Esophagus (tissue), 2 donors: ENCODE results near the gene ADGRG1. TPM values are rescaled to one million over a fixed set of nuclear protein-coding genes. Genes with fewer than 3 reads are reported as not detected.
"Not testable (repeated sequence)": the region's sequence is repeated elsewhere in the genome, so short reads cannot be mapped to it uniquely, and the experiment has no call there.

Experiments
- H3K27ac ChIP-seq, 2 donors: one replicate each; pipeline ENCODE4 v1.5.1; 2013; ENCODE audit warnings: low read depth in 2 of 2, mild to moderate bottlenecking in 2 of 2, inconsistent platforms in 1 of 2, low read length in 1 of 2, moderate library complexity in 1 of 2
- H3K27me3 ChIP-seq, 2 donors: one replicate each; pipeline ENCODE4 v1.6.1; 2013; ENCODE audit warnings: low read length in 2 of 2, control low read depth in 1 of 2, mild to moderate bottlenecking in 1 of 2; ENCODE audit not compliant: insufficient read depth in 2 of 2, control insufficient read depth in 1 of 2
- H3K36me3 ChIP-seq, 2 donors: one replicate each; pipeline ENCODE4 v1.6.1; 2013; ENCODE audit warnings: low read length in 1 of 2; ENCODE audit not compliant: control insufficient read depth in 2 of 2, insufficient read depth in 2 of 2
- H3K4me1 ChIP-seq, 2 donors: one replicate each; pipeline ENCODE4 v1.6.1; 2013; ENCODE audit warnings: low read length in 1 of 2; ENCODE audit not compliant: control insufficient read depth in 2 of 2, insufficient read depth in 2 of 2
- H3K4me3 ChIP-seq, 2 donors: one replicate each; pipeline ENCODE4 v1.5.1; 2013; ENCODE audit warnings: low read length in 2 of 2, mild to moderate bottlenecking in 2 of 2, low read depth in 1 of 2, moderate library complexity in 1 of 2
- H3K9me3 ChIP-seq, 2 donors: one replicate each; pipeline ENCODE4 v1.6.1; 2013; ENCODE audit warnings: mild to moderate bottlenecking in 2 of 2, low read depth in 1 of 2, low read length in 1 of 2, moderate library complexity in 1 of 2; ENCODE audit not compliant: control insufficient read depth in 2 of 2, insufficient read depth in 1 of 2
- WGBS, 2 donors: extraction: QIAGEN DNeasy Blood & Tissue Kit; methylation state at CpG; one replicate each; pipeline ENCODE4 v1.1.7; 2013; 5-methylcytosine and 5-hydroxymethylcytosine counted together
- polyA plus RNA-seq, 2 donors: library from polyadenylated mRNA; stranded (reverse); fragments of 200-250 nt; gene quantifications; one replicate each; pipeline ENCODE4 v1.2.3, GENCODE V29; 2013
- donor health status: healthy with polysubstance abuse.
- donor health status: Bipolar disorder and iron deficiency.

ADGRG1 gene
- polyA plus RNA-seq, 2 donors: 30.9 to 31.1 TPM

DNA sequence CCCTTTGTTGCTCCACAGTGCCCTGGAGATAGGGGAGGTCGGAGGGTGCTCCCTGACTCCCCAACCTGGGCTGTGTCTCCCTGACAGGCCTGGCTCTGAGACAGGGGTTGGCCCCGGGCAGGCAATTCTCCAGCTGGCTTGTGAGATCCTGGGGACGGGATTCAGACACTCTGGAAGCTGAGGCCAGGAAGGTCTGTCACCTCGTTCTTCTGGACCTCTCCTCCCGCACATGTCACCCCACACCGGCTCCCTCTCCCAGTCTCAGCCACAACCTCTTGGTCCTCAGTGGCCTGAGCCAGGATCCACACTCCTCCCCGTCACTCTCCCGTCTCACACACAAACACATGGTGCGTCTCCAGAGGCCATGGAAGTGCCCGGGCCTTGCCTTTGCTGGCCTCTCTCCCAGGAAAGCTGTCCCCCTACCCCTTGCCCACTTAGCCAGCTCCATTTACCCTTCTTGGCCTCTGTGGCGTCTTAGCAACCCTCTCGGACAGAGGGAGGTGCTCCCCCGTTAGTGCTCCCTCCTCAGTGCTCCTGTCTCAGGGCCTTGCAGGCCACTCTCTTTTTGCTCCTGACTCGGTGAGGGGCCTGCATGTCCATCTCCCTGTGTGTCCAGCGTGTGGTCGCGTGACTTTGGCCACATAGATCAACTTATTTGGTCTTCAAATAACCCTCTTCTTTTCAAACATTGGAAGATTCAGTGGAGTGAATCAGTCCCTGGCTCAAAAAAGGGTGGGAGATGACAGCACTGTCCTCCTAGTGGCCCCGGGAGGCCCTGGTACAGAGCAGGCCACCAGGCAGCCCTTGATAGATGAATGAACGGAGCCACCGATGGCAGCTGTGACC is 40.4 kb downstream of the ADGRG1 start:
- Histone ChIP-seq H3K27ac (no peak overlapping the region), H3K9me3 (no peaks in the 10 kb centered on the region), H3K27me3 (no peaks in the 10 kb centered on the region), H3K4me3 (no peak overlapping the region), H3K4me1 (no peaks in the 10 kb centered on the region), H3K36me3 (peaks cover 0 to 6% of the 10 kb centered on the region in 2 donors)
- WGBS, 2 donors: 86 to 88% methylated on average over 20 of the region's 20 CpGs

DNA sequence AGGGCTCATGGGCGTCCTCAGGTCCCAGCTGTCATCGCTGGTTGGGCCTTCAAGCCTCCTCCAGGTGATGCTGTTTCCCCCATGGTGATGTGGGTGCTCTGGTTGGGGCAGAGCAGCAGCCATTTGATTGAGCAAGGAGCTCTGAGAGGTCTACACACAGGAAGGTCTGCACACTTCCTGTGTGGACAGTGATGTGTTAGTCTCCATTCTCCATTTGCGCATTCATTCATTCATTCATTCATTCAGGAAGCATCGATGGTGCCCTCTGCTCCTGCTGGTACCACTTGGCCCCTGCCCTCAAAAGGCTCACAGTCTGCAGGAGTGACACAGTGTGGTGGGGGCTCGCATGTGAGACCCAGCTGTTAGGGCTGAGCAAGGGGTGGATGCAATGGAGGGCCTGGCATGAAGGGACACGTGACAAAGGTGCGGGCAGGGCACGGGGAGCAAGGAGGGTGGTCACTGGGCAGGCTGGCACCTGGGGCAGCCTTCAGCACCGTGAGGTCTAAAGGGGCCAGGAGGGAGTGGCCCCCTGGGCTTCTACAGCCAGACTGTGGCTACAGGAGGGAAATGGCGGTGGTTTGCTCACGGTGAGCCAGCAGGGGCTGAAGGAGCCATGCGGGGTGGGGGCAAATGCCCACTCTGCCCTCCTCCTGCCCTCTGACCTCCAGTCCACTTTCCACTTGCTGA is 41.2 kb downstream of the ADGRG1 start:
- no peaks in the 10 kb centered on the region for H3K4me1 ChIP-seq
- H3K27me3 ChIP-seq: no peaks in the 10 kb centered on the region
- WGBS, 2 donors: 86 to 87% methylated on average over 12 of the region's 12 CpGs
- H3K36me3 ChIP-seq: peaks cover 0 to 3% of the 10 kb centered on the region in 2 donors
- no peak overlapping the region for H3K4me3 ChIP-seq
- no peak overlapping the region for H3K27ac ChIP-seq
- no peaks in the 10 kb centered on the region for H3K9me3 ChIP-seq

DNA sequence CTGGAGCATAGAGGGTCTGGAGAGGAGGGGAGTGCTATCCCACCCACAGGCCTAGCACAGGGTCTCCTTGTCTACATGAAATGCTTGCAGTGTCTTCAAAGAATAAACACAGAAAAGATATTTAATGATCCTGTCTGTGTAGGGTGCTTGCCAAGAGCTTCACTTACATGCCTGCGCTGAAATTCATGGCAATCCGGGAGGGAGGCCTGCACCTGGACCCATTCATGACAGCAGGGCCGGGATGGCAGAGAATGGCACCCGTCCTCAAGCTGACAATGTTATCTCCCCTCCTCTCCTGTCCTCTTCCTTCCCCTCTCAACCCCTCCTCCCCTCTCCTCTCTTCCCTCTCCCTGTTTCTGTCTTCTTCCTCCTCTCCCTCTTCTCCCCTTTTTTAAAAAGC is 41.8 kb downstream of the ADGRG1 start:
- Histone ChIP-seq H3K27me3 (no peaks in the 10 kb centered on the region), H3K27ac (no peak overlapping the region), H3K36me3 (peaks cover 0 to 2% of the 10 kb centered on the region in 2 donors), H3K4me3 (no peak overlapping the region), H3K9me3 (no peaks in the 10 kb centered on the region), H3K4me1 (no peaks in the 10 kb centered on the region)
- WGBS, 2 donors: 32 to 56% methylated on average over 4 of the region's 4 CpGs

DNA sequence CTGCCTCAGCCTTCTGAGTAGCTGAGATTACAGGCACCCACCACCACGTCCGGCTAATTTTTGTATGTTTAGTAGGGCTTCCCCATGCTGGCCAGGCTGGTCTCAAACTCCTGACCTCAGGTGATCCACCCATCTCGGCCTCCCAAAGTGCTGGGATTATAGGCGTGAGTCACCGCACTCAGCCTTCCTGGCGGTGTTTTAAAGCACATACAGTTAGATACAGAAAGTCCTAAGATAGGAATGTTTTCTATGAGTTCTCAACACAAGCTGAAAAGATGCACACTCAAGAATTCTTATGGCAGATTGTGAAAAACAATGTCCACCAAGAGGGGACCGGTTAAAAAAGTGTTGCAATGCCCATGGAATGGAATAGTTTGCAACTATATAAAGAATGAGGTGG is 43.0 kb downstream of the ADGRG1 start:
- not testable (repeated sequence) for H3K27ac ChIP-seq, H3K4me1 ChIP-seq, H3K36me3 ChIP-seq, H3K27me3 ChIP-seq, H3K4me3 ChIP-seq, H3K9me3 ChIP-seq
- WGBS, 2 donors: 71 to 76% methylated on average over 7 of the region's 7 CpGs

DNA sequence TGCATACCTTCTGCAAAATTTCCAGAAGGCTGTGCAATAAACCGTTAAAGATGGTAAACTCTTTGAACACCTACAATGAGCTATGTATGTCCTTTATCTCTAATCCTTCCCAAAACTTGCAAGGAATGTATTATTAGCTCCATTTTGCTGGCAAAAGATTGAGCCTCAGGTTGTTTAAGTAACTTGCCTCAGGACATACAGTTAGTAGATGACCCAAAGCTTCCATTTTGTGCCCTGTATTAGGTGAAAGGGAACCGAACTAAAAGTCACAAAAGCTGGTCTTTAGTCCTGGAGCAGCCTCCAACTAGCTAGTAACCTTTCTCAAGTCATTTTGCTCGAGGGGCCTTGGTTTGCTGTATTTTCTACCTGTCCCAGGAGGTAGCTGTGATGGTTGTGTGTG is 44.0 kb downstream of the ADGRG1 start:
- Histone ChIP-seq H3K27ac (no peak overlapping the region), H3K27me3 (no peaks in the 10 kb centered on the region), H3K9me3 (no peaks in the 10 kb centered on the region), H3K4me3 (no peak overlapping the region), H3K4me1 (no peaks in the 10 kb centered on the region), H3K36me3 (no peaks in the 10 kb centered on the region)
- WGBS, 2 donors: 64 to 67% methylated on average over 3 of the region's 3 CpGs

DNA sequence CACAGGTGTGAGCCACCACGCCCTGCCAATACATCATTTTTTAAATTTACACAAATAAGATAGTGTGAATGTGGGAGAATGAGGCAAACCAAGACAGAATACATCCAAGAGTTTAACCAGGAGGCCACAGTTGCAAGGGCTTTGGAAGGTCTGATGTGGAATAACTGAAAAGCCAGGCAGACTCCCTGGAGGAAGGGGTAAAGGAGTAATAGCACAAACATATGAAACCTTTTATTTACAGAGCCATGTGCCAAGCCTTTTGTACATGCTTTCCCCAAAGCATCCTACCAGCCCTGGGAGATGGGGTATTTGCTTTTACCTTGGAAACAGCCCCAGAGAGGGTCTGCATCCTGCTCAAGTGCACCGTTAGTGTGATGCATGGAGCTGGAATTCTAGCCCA is 44.4 kb downstream of the ADGRG1 start:
- 87 to 91% methylated on average over 2 of the region's 2 CpGs for WGBS, 2 donors
- no peak overlapping the region for H3K27ac ChIP-seq
- H3K9me3 ChIP-seq: no peaks in the 10 kb centered on the region
- no peak overlapping the region for H3K4me3 ChIP-seq
- H3K27me3 ChIP-seq: no peaks in the 10 kb centered on the region
- peaks cover 0 to under 1% of the 10 kb centered on the region in 2 donors for H3K4me1 ChIP-seq
- no peaks in the 10 kb centered on the region for H3K36me3 ChIP-seq

DNA sequence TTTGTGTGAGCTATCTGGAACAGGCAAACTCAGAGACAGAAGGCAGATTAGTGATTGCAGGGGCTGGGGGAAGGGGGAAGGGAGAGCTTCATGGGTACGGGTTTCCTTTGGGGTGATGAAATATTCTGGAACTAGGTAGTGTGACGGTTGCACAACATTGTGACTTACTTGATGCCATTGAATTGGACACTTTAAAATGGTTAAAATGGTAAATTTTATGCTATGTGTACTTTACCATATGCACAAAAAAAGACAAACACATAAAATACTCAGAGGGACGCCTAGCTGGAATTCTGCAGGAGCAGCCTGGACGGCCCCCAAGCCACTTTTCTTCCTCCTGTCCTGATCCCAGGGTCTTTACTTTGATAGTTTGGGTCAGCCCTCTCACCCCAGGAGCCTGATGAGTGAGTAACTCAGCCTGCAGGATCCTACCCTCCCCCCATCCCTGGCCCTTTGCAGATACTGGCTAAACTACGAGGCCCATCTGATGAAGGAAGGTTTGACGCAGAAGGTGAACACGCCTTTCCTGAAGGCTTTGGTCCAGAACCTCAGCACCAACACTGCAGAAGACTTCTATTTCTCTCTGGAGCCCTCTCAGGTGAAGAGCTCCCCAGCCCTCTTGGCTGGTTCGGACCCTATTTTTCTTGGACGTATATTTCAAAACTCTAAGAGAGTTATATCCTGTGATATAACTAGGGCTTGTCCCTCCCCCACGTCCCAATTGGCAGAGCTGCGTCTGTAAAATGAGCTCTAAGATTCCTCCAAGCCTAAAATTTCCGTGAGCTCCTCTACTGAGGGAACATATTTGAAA is 47.5 kb downstream of the ADGRG1 start:
- Histone ChIP-seq H3K27ac (no peak overlapping the region), H3K36me3 (no peaks in the 10 kb centered on the region), H3K27me3 (no peaks in the 10 kb centered on the region), H3K9me3 (no peaks in the 10 kb centered on the region), H3K4me3 (no peak overlapping the region), H3K4me1 (peaks cover 0 to 2% of the 10 kb centered on the region in 2 donors)
- WGBS, 2 donors: 57 to 58% methylated on average over 12 of the region's 12 CpGs

DNA sequence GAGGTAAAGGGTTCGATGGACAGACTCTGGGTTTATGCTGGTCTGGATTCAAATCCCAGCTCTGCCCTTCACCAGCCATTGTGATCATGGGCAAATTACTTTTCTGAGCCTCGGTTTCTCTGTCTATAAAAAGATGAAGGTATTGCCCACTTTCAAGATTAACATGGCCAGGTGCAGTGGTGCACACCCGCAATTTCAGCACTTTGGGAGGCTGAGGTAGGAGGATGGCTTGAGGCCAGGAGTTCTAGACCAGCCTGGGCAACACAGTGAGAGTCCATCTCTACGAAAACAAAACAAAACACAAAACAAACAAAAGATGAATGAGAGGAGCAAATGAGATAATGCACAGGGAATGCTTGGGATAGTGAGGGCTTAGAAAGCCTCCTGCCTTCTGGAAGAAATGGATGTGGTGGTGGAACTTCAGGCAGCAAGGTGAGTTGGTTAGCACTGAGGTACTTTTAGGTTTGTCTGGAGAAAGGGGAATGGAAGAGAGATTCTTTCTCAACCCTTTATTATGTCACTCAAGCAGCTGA is 48.2 kb downstream of the ADGRG1 start:
- Histone ChIP-seq H3K27ac (no peak overlapping the region), H3K36me3 (no peaks in the 10 kb centered on the region), H3K27me3 (no peaks in the 10 kb centered on the region), H3K4me1 (peaks cover 0 to 2% of the 10 kb centered on the region in 2 donors), H3K9me3 (no peaks in the 10 kb centered on the region), H3K4me3 (no peak overlapping the region)
- WGBS, 2 donors: 70 to 76% methylated on average over 4 of the region's 4 CpGs

DNA sequence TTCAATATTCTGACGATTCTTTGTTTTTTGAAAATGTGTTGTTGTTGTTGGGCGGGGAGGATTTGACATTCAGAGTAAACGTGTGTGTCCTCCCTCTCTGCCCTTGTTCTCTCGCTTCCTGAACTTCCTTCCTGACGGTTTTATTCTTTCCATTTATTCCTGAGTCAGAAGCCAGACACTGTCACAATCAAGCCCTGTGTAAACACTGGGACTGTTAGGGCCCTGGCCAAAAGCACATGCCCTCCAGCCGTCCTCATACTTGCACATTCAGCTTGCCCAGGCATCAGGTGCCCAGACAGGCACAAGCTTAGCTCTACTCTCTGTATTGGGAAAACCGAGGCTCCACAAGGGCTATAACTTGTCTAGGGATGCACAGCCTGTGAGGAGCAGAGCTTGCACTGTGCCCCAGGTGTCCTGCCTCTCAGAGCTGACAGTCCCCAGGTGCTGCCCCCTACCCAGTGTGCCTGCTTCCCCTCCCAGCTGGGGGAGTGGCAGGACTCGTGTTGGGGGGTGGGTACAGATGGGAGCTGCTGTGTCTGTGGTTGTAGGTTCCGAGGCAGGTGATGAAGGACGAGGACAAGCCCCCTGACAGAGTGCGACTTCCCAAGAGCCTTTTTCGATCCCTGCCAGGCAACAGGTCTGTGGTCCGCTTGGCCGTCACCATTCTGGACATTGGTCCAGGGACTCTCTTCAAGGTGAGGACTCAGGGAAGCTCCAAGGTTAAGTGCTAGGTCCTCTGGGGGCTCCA is 49.4 kb downstream of the ADGRG1 start:
- H3K4me1 ChIP-seq: peaks cover 0 to 2% of the 10 kb centered on the region in 2 donors
- no peak overlapping the region for H3K4me3 ChIP-seq
- H3K27me3 ChIP-seq: no peaks in the 10 kb centered on the region
- no peaks in the 10 kb centered on the region for H3K9me3 ChIP-seq
- WGBS, 2 donors: 38 to 48% methylated on average over 14 of the region's 14 CpGs
- no peak overlapping the region for H3K27ac ChIP-seq
- no peaks in the 10 kb centered on the region for H3K36me3 ChIP-seq
